Liver (tissue), 9 donors: Measurements from ENCODE around the gene SPATS2L. TPM values are rescaled to one million over a fixed set of nuclear protein-coding genes. Genes with fewer than 3 reads are reported as not detected.

Experiments
- DNase-seq: peaks from one replicate; pipeline ENCODE4 v3.0.0-alpha.2; 2017; ENCODE audit warnings: low spot score
- H3K27ac ChIP-seq, 2 donors: one replicate each; pipeline ENCODE4 v1.7.0; 2013; ENCODE audit warnings: inconsistent platforms in 2 of 2, low read length in 2 of 2, control low read depth in 1 of 2, low read depth in 1 of 2, mild to moderate bottlenecking in 1 of 2
- H3K27me3 ChIP-seq, 4 donors: one replicate each; pipeline versions ENCODE4 v1.6.1 to v1.7.0; 2013; ENCODE audit warnings: low read length in 3 of 4, inconsistent platforms in 1 of 4, mild to moderate bottlenecking in 1 of 4, moderate library complexity in 1 of 4; ENCODE audit not compliant: control insufficient read depth in 4 of 4, insufficient read depth in 4 of 4
- H3K36me3 ChIP-seq, 4 donors: one replicate each; pipeline versions ENCODE4 v1.6.1 to v1.7.0; 2013; ENCODE audit warnings: low read length in 3 of 4, mild to moderate bottlenecking in 3 of 4, low read depth in 1 of 4, moderate library complexity in 1 of 4; ENCODE audit not compliant: control insufficient read depth in 4 of 4, insufficient read depth in 3 of 4
- H3K4me1 ChIP-seq, 4 donors: one replicate each; pipeline versions ENCODE4 v1.6.1 to v1.7.0; 2013; ENCODE audit warnings: low read length in 3 of 4, mild to moderate bottlenecking in 3 of 4, moderate library complexity in 1 of 4; ENCODE audit not compliant: control insufficient read depth in 4 of 4, insufficient read depth in 4 of 4
- H3K4me3 ChIP-seq, 3 donors: one replicate each; pipeline versions ENCODE4 v1.6.1 to v1.7.0; 2013; ENCODE audit warnings: low read length in 3 of 3, control low read depth in 1 of 3, low read depth in 1 of 3, mild to moderate bottlenecking in 1 of 3
- H3K9ac ChIP-seq, 2 donors: one replicate each; pipeline ENCODE4 v1.7.0; 2013; ENCODE audit warnings: low read length in 2 of 2, mild to moderate bottlenecking in 2 of 2, moderate library complexity in 2 of 2, control low read depth in 1 of 2, low read depth in 1 of 2
- H3K9me3 ChIP-seq, 4 donors: one replicate each; pipeline versions ENCODE4 v1.6.1 to v1.7.0; 2013; ENCODE audit warnings: low read length in 3 of 4; ENCODE audit not compliant: control insufficient read depth in 4 of 4
- ATF3 ChIP-seq: IDR thresholded peaks from 2 replicates; pipeline ENCODE4 v1.6.1; 2016; ENCODE audit warnings: antibody characterized with exemption
- CTCF ChIP-seq: fragments of 150-350 bp; IDR thresholded peaks from 2 replicates; pipeline ENCODE4 v1.5.1; 2017; ENCODE audit warnings: improper control_type of control experiment, low read depth, low read length; ENCODE audit not compliant: missing input control
- EGR1 ChIP-seq, 2 donors: IDR thresholded peaks; 2 replicates each; pipeline ENCODE4 v1.6.1; 2016 to 2018; ENCODE audit warnings: antibody characterized with exemption in 2 of 2, low read depth in 2 of 2
- FOXA1 ChIP-seq: IDR thresholded peaks from 2 replicates; pipeline ENCODE4 v1.6.1; 2016; ENCODE audit warnings: antibody characterized with exemption
- FOXA2 ChIP-seq: IDR thresholded peaks from 2 replicates; pipeline ENCODE4 v1.6.1; 2016; ENCODE audit warnings: antibody characterized with exemption
- GABPA ChIP-seq, 2 donors: IDR thresholded peaks in 1 of 2; conservative IDR thresholded peaks in 1 of 2; 2 replicates each; pipeline ENCODE4 v1.6.1; 2016; ENCODE audit warnings: antibody characterized with exemption in 2 of 2, mild to moderate bottlenecking in 1 of 2, moderate library complexity in 1 of 2
- HNF4G ChIP-seq: IDR thresholded peaks from 2 replicates; pipeline ENCODE4 v1.6.1; 2016; ENCODE audit warnings: antibody characterized with exemption
- JUND ChIP-seq, 2 donors: IDR thresholded peaks; 2 replicates each; pipeline ENCODE4 v1.6.1; 2016; ENCODE audit warnings: antibody characterized with exemption in 2 of 2
- MAX ChIP-seq: IDR thresholded peaks from 2 replicates; pipeline ENCODE4 v1.6.1; 2016; ENCODE audit warnings: antibody characterized with exemption
- NR2F2 ChIP-seq: IDR thresholded peaks from 2 replicates; pipeline ENCODE4 v1.6.1; 2016; ENCODE audit warnings: antibody characterized with exemption
- RAD21 ChIP-seq, 2 donors: IDR thresholded peaks; 2 replicates each; pipeline ENCODE4 v1.6.1; 2016; ENCODE audit warnings: antibody characterized with exemption in 2 of 2, mild to moderate bottlenecking in 2 of 2
- REST ChIP-seq: IDR thresholded peaks from 2 replicates; pipeline ENCODE4 v1.6.1; 2016; ENCODE audit warnings: antibody characterized with exemption, mild to moderate bottlenecking
- RXRA ChIP-seq, 2 donors: IDR thresholded peaks; 2 replicates each; pipeline ENCODE4 v1.6.1; 2017 to 2018; ENCODE audit warnings: antibody characterized with exemption in 2 of 2, mild to moderate bottlenecking in 1 of 2
- SP1 ChIP-seq: IDR thresholded peaks from 2 replicates; pipeline ENCODE4 v1.6.1; 2018; ENCODE audit warnings: antibody characterized with exemption, mild to moderate bottlenecking
- TAF1 ChIP-seq: conservative IDR thresholded peaks from 2 replicates; pipeline ENCODE4 v1.6.1; 2016; ENCODE audit warnings: antibody characterized with exemption, mild to moderate bottlenecking
- YY1 ChIP-seq: IDR thresholded peaks from 2 replicates; pipeline ENCODE4 v1.6.1; 2016; ENCODE audit warnings: antibody characterized with exemption, mild to moderate bottlenecking
- ZBTB33 ChIP-seq: IDR thresholded peaks from 2 replicates; pipeline ENCODE4 v1.6.1; 2016; ENCODE audit warnings: antibody characterized with exemption
- WGBS: extraction: QIAGEN DNeasy Blood & Tissue Kit; methylation state at CpG from one replicate; pipeline ENCODE4 v1.1.7; 2013; 5-methylcytosine and 5-hydroxymethylcytosine counted together
- polyA plus RNA-seq, 2 donors: library from polyadenylated mRNA; stranded (reverse) in 1 of 2; unstranded in 1 of 2; fragments of 200-250 nt in 1 of 2; fragments of >200 nt in 1 of 2; fragmentation: Nextera tagmentation in 1 of 2; extraction: Ambion mirVana in 1 of 2; gene quantifications; one replicate each; pipeline versions ENCODE4 v1.2.1 to v1.2.3, GENCODE V29; 2013 to 2015
- total RNA-seq, 2 donors: library from RNA; depleted of rRNA; stranded (reverse); fragments of >200 nt; gene quantifications; one replicate each; pipeline ENCODE4 v1.2.3, GENCODE V29; 2014
- donor health status: healthy.
- donor health status: healthy.
- donor health status: healthy.
- donor health status: healthy.
- donor health status: healthy.

SPATS2L gene
- total and polyA plus RNA-seq, 4 donors: 31.4 to 49.9 (median 42.4) TPM

- H3K4me1 ChIP-seq: peaks cover 1 to 24% (median 10%) of the 10 kb centered on the region in 4 donors
- no peak for DNase-seq
- H3K27me3 ChIP-seq: no peaks in the 10 kb centered on the region
- 94% methylated on average over 4 of the region's 4 CpGs for WGBS
- H3K4me3 ChIP-seq: no peak overlapping the region
- no peak overlapping the region for H3K27ac ChIP-seq
- H3K9ac ChIP-seq: no peak overlapping the region
- H3K36me3 ChIP-seq: no peaks in the 10 kb centered on the region
- TF ChIP-seq HNF4G (no peak), RAD21 (IDR thresholded peaks at IDR 0.05) (no peak), JUND (IDR thresholded peaks at IDR 0.05) (no peak), TAF1 (no peak), REST (no peak)
- no peaks in the 10 kb centered on the region for H3K9me3 ChIP-seq
Observed at GRCh38 chr2:200362202-200362917, 55.9 kb downstream of the SPATS2L start.

- peaks cover 1 to 33% (median 18%) of the 10 kb centered on the region in 4 donors for H3K4me1 ChIP-seq
- H3K9ac ChIP-seq: no peak overlapping the region
- TF ChIP-seq FOXA2: no peak
- no peak for TF ChIP-seq TAF1
- no peak for TF ChIP-seq MAX
- no peak for TF ChIP-seq ATF3
- TF ChIP-seq CTCF: no peak
- no peak for TF ChIP-seq ZBTB33
- TF ChIP-seq SP1: no peak
- no peak for TF ChIP-seq EGR1 (IDR thresholded peaks at IDR 0.05; ENCODE audit: low read depth in 2 of 2)
- no peak for TF ChIP-seq JUND (IDR thresholded peaks at IDR 0.05)
- no peak for TF ChIP-seq NR2F2
- TF ChIP-seq RXRA (IDR thresholded peaks at IDR 0.05): no peak
- TF ChIP-seq GABPA (IDR thresholded peaks at IDR 0.05 in 1 of 2, conservative IDR thresholded peaks at IDR 0.05 in 1 of 2): no peak
- TF ChIP-seq YY1: no peak
- no peak for TF ChIP-seq RAD21 (IDR thresholded peaks at IDR 0.05)
- TF ChIP-seq FOXA1: no peak
- H3K27ac ChIP-seq: no peak overlapping the region
- no peak for DNase-seq
- WGBS: 91% methylated on average over 2 of the region's 2 CpGs
- H3K36me3 ChIP-seq: no peaks in the 10 kb centered on the region
- H3K4me3 ChIP-seq: no peak overlapping the region
- no peaks in the 10 kb centered on the region for H3K9me3 ChIP-seq
- no peaks in the 10 kb centered on the region for H3K27me3 ChIP-seq
Observed at GRCh38 chr2:200363279-200363678, 56.8 kb downstream of the SPATS2L start.
